ENCODE results near the gene ACER2.

Gene ACER2

GRCh38 chr9:19485193-19485592, 76.4 kb downstream of the ACER2 start:
- Histone ChIP-seq H4K8ac (ENCODE audit: low read length) (no peak overlapping the region), H3K4ac (ENCODE audit: low read depth in 1 of 2, low read length in 2 of 2) (no peak overlapping the region), H3K14ac (ENCODE audit: low read length in 2 of 2) (no peak overlapping the region), H2BK120ac (ENCODE audit: low read depth, low read length) (no peak overlapping the region), H3K4me1 (ENCODE audit: control insufficient read depth, insufficient read depth, low read depth, low read length) (no peaks in the 10 kb centered on the region), H3K23ac (ENCODE audit: low read length in 2 of 2) (peak overlapping the region in 1 of 2 experiments; percentile 42), H4K91ac (ENCODE audit: low read length) (no peak overlapping the region), H3K4me2 (ENCODE audit: low read length, poor library complexity, severe bottlenecking) (no peak overlapping the region), H2AFZ (ENCODE audit: low read depth, low read length) (no peak overlapping the region), H3K27me3 (ENCODE audit: control insufficient read depth in 1 of 2, insufficient read depth in 1 of 2, low read length in 2 of 2) (peaks cover 20 to 57% of the 10 kb centered on the region in 2 experiments), H3K36me3 (ENCODE audit: control insufficient read depth in 1 of 2, insufficient read depth in 2 of 2, low read depth in 1 of 2, low read length in 2 of 2) (no peaks in the 10 kb centered on the region), H3K79me1 (replicated peaks; ENCODE audit: low read length, poor library complexity, severe bottlenecking) (no peaks in the 10 kb centered on the region), H3K27ac (ENCODE audit: low read length, poor library complexity, severe bottlenecking) (no peak overlapping the region), H3K4me3 (ENCODE audit: insufficient read depth in 1 of 2, low read depth in 1 of 2, low read length in 2 of 2) (no peak overlapping the region), H2BK15ac (ENCODE audit: low read depth, poor library complexity, severe bottlenecking) (no peak overlapping the region), H3K9ac (ENCODE audit: low read length) (no peak overlapping the region), H2BK12ac (ENCODE audit: low read length in 2 of 2) (peak overlapping the region in 1 of 2 experiments; percentile 30), H3K9me3 (ENCODE audit: control insufficient read depth, low read length) (no peaks in the 10 kb centered on the region), H2AK5ac (ENCODE audit: low read length, severe bottlenecking) (no peak overlapping the region), H3K18ac (ENCODE audit: low read depth in 1 of 2, low read length in 2 of 2) (no peak overlapping the region), H2BK5ac (ENCODE audit: low read depth, low read length, poor library complexity, severe bottlenecking) (no peak overlapping the region)
- WGBS, result 74% methylated on average over 2 of the region's 2 CpGs
- DNase-seq, result no peak

- H3K18ac ChIP-seq (ENCODE audit: low read depth in 1 of 2, low read length in 2 of 2), result no peak overlapping the region
- no peak overlapping the region for H3K27ac ChIP-seq (ENCODE audit: low read length, poor library complexity, severe bottlenecking)
- peaks cover 12 to 50% of the 10 kb centered on the region in 2 experiments for H3K27me3 ChIP-seq (ENCODE audit: control insufficient read depth in 1 of 2, insufficient read depth in 1 of 2, low read length in 2 of 2)
- H3K4me2 ChIP-seq (ENCODE audit: low read length, poor library complexity, severe bottlenecking), result no peak overlapping the region
- no peak overlapping the region for H3K9ac ChIP-seq (ENCODE audit: low read length)
- no peak overlapping the region for H2AFZ ChIP-seq (ENCODE audit: low read depth, low read length)
- H4K91ac ChIP-seq (ENCODE audit: low read length), result no peak overlapping the region
- WGBS, result no CpG with 5 or more reads among the region's 3 CpGs
- no peaks in the 10 kb centered on the region for H3K9me3 ChIP-seq (ENCODE audit: control insufficient read depth, low read length)
- H4K8ac ChIP-seq (ENCODE audit: low read length), result no peak overlapping the region
- H3K23ac ChIP-seq (ENCODE audit: low read length in 2 of 2), result no peak overlapping the region
- no peak overlapping the region for H3K14ac ChIP-seq (ENCODE audit: low read length in 2 of 2)
- DNase-seq, result no peak
- H3K4me1 ChIP-seq (ENCODE audit: control insufficient read depth, insufficient read depth, low read depth, low read length), result no peaks in the 10 kb centered on the region
- no peak overlapping the region for H2AK5ac ChIP-seq (ENCODE audit: low read length, severe bottlenecking)
- H3K4me3 ChIP-seq (ENCODE audit: insufficient read depth in 1 of 2, low read depth in 1 of 2, low read length in 2 of 2), result no peak overlapping the region
- no peaks in the 10 kb centered on the region for H3K79me1 ChIP-seq (replicated peaks; ENCODE audit: low read length, poor library complexity, severe bottlenecking)
- no peak overlapping the region for H2BK12ac ChIP-seq (ENCODE audit: low read length in 2 of 2)
- no peak overlapping the region for H2BK120ac ChIP-seq (ENCODE audit: low read depth, low read length)
- H2BK5ac ChIP-seq (ENCODE audit: low read depth, low read length, poor library complexity, severe bottlenecking), result no peak overlapping the region
- no peaks in the 10 kb centered on the region for H3K36me3 ChIP-seq (ENCODE audit: control insufficient read depth in 1 of 2, insufficient read depth in 2 of 2, low read depth in 1 of 2, low read length in 2 of 2)
- no peak overlapping the region for H2BK15ac ChIP-seq (ENCODE audit: low read depth, poor library complexity, severe bottlenecking)
- H3K4ac ChIP-seq (ENCODE audit: low read depth in 1 of 2, low read length in 2 of 2), result no peak overlapping the region
Measured at GRCh38 chr9:19486803-19487202, 78.0 kb downstream of the ACER2 start.

DNA sequence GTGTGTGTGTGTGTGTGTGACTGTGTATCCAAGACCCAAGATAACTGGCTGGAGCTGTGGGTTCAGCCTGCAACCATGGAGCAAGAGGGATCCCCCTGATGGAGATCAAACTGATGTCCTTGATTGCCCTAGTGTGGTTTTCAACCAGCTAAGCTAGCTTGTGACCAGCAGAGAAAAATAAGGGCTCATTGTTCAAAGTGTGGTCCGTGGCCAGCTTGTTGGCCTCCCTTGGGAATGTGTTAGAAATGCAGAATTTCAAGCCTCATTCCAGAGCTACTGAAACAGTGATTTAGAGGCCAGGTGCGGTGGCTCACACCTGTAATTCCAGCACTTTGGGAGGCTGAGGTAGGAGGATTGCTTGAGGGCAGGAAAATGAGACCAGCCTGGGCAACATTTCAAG, 79.9 kb downstream of the ACER2 start:
- no peak for DNase-seq
- 62% methylated on average over 2 of the region's 2 CpGs for WGBS
- no peak overlapping the region for H4K8ac ChIP-seq (ENCODE audit: low read length)

GRCh38 chr9:19490269-19490668, 81.5 kb downstream of the ACER2 start:
- no peaks in the 10 kb centered on the region for H3K79me1 ChIP-seq (replicated peaks; ENCODE audit: low read length, poor library complexity, severe bottlenecking)
- H3K18ac ChIP-seq (ENCODE audit: low read depth in 1 of 2, low read length in 2 of 2), result no peak overlapping the region
- peaks cover 3 to 48% of the 10 kb centered on the region in 2 experiments for H3K27me3 ChIP-seq (ENCODE audit: control insufficient read depth in 1 of 2, insufficient read depth in 1 of 2, low read length in 2 of 2)
- peaks cover 2% of the 10 kb centered on the region for H3K4me1 ChIP-seq (ENCODE audit: control insufficient read depth, insufficient read depth, low read depth, low read length)
- no peak overlapping the region for H3K23ac ChIP-seq (ENCODE audit: low read length in 2 of 2)
- H3K36me3 ChIP-seq (ENCODE audit: control insufficient read depth in 1 of 2, insufficient read depth in 2 of 2, low read depth in 1 of 2, low read length in 2 of 2), result no peaks in the 10 kb centered on the region
- no peak overlapping the region for H2BK5ac ChIP-seq (ENCODE audit: low read depth, low read length, poor library complexity, severe bottlenecking)
- H3K27ac ChIP-seq (ENCODE audit: low read length, poor library complexity, severe bottlenecking), result no peak overlapping the region
- H3K4me2 ChIP-seq (ENCODE audit: low read length, poor library complexity, severe bottlenecking), result no peak overlapping the region
- no peak overlapping the region for H2BK12ac ChIP-seq (ENCODE audit: low read length in 2 of 2)
- no peaks in the 10 kb centered on the region for H3K9me3 ChIP-seq (ENCODE audit: control insufficient read depth, low read length)
- no peak overlapping the region for H2AFZ ChIP-seq (ENCODE audit: low read depth, low read length)
- DNase-seq, result no peak
- H3K14ac ChIP-seq (ENCODE audit: low read length in 2 of 2), result no peak overlapping the region
- H2BK120ac ChIP-seq (ENCODE audit: low read depth, low read length), result no peak overlapping the region
- H3K4me3 ChIP-seq (ENCODE audit: insufficient read depth in 1 of 2, low read depth in 1 of 2, low read length in 2 of 2), result no peak overlapping the region
- no peak overlapping the region for H3K4ac ChIP-seq (ENCODE audit: low read depth in 1 of 2, low read length in 2 of 2)
- H4K91ac ChIP-seq (ENCODE audit: low read length), result no peak overlapping the region
- 89% methylated on average over 8 of the region's 8 CpGs for WGBS
- no peak overlapping the region for H4K8ac ChIP-seq (ENCODE audit: low read length)
- H2BK15ac ChIP-seq (ENCODE audit: low read depth, poor library complexity, severe bottlenecking), result no peak overlapping the region
- no peak overlapping the region for H2AK5ac ChIP-seq (ENCODE audit: low read length, severe bottlenecking)
- H3K9ac ChIP-seq (ENCODE audit: low read length), result no peak overlapping the region

More for the DNA sequence above, 79.9 kb downstream of the ACER2 start:
- Histone ChIP-seq H3K18ac (ENCODE audit: low read depth in 1 of 2, low read length in 2 of 2) (no peak overlapping the region), H3K14ac (ENCODE audit: low read length in 2 of 2) (no peak overlapping the region), H3K27ac (ENCODE audit: low read length, poor library complexity, severe bottlenecking) (no peak overlapping the region), H3K27me3 (ENCODE audit: control insufficient read depth in 1 of 2, insufficient read depth in 1 of 2, low read length in 2 of 2) (peaks cover 3 to 52% of the 10 kb centered on the region in 2 experiments), H3K4ac (ENCODE audit: low read depth in 1 of 2, low read length in 2 of 2) (no peak overlapping the region), H2AK5ac (ENCODE audit: low read length, severe bottlenecking) (no peak overlapping the region), H2BK15ac (ENCODE audit: low read depth, poor library complexity, severe bottlenecking) (no peak overlapping the region), H2AFZ (ENCODE audit: low read depth, low read length) (no peak overlapping the region), H3K9me3 (ENCODE audit: control insufficient read depth, low read length) (no peaks in the 10 kb centered on the region), H2BK5ac (ENCODE audit: low read depth, low read length, poor library complexity, severe bottlenecking) (no peak overlapping the region), H2BK120ac (ENCODE audit: low read depth, low read length) (no peak overlapping the region), H3K9ac (ENCODE audit: low read length) (no peak overlapping the region), H3K4me1 (ENCODE audit: control insufficient read depth, insufficient read depth, low read depth, low read length) (peaks cover 2% of the 10 kb centered on the region), H3K23ac (ENCODE audit: low read length in 2 of 2) (no peak overlapping the region), H3K4me2 (ENCODE audit: low read length, poor library complexity, severe bottlenecking) (no peak overlapping the region), H3K36me3 (ENCODE audit: control insufficient read depth in 1 of 2, insufficient read depth in 2 of 2, low read depth in 1 of 2, low read length in 2 of 2) (no peaks in the 10 kb centered on the region), H3K79me1 (replicated peaks; ENCODE audit: low read length, poor library complexity, severe bottlenecking) (no peaks in the 10 kb centered on the region), H3K4me3 (ENCODE audit: insufficient read depth in 1 of 2, low read depth in 1 of 2, low read length in 2 of 2) (no peak overlapping the region), H2BK12ac (ENCODE audit: low read length in 2 of 2) (no peak overlapping the region), H4K91ac (ENCODE audit: low read length) (no peak overlapping the region)

Measured in mesenchymal stem cell (in vitro differentiated cells and primary cell).